Upper lobe of left lung (tissue), 6 donors: Measurements from ENCODE around the gene EFEMP2. TPM values are rescaled to one million over a fixed set of nuclear protein-coding genes. Genes with fewer than 3 reads are reported as not detected.

Experiments
- ATAC-seq, 2 donors: fragments of 200-7000 bp; cut with Tn5 transposase; one replicate each; pipeline ENCODE4 v1.9.1; 2022; ENCODE audit warnings: mild to moderate bottlenecking in 2 of 2, moderate library complexity in 2 of 2; ENCODE audit not compliant: low FRiP score in 2 of 2
- DNase-seq, 2 donors: peaks; one replicate each; pipeline ENCODE4 v3.0.0-alpha.2; 2019 to 2020
- H3K27ac ChIP-seq, 4 donors: fragments of 200-600 bp; sonication (generic); one replicate each; pipeline ENCODE4 v1.5.1; 2016 to 2019
- H3K27me3 ChIP-seq, 4 donors: fragments of 200-600 bp; sonication (generic); one replicate each; pipeline ENCODE4 v1.5.1; 2017 to 2019
- H3K36me3 ChIP-seq, 4 donors: fragments of 200-600 bp; sonication (generic); one replicate each; pipeline ENCODE4 v1.5.1; 2016 to 2019
- H3K4me1 ChIP-seq, 4 donors: fragments of 200-600 bp; sonication (generic); one replicate each; pipeline ENCODE4 v1.5.1; 2018 to 2019
- H3K4me3 ChIP-seq, 4 donors: fragments of 200-600 bp; sonication (generic); one replicate each; pipeline ENCODE4 v1.5.1; 2017 to 2019; ENCODE audit warnings: mild to moderate bottlenecking in 2 of 4, moderate library complexity in 1 of 4
- H3K9me3 ChIP-seq, 4 donors: fragments of 200-600 bp; sonication (generic); one replicate each; pipeline ENCODE4 v1.5.1; 2018 to 2019
- CTCF ChIP-seq, 6 experiments: fragments of 450-650 bp in 4 of 6; fragments of 200-600 bp in 2 of 6; sonication (generic) in 2 of 6; IDR thresholded peaks; one replicate each; pipeline ENCODE4 v1.5.1; 2016 to 2019; ENCODE audit warnings: antibody characterized with exemption in 6 of 6
- EP300 ChIP-seq, 4 donors: sonication (generic); formaldehyde crosslinking; IDR thresholded peaks; one replicate each; pipeline ENCODE4 v1.5.1; 2017; ENCODE audit warnings: antibody characterized with exemption in 4 of 4, control low read depth in 2 of 4
- POLR2A ChIP-seq, 4 donors: fragments of 450-650 bp; IDR thresholded peaks; one replicate each; pipeline ENCODE4 v1.5.1; 2016 to 2017; ENCODE audit warnings: antibody characterized with exemption in 4 of 4, mild to moderate bottlenecking in 2 of 4
- POLR2AphosphoS5 ChIP-seq, 2 donors: sonication (generic); formaldehyde crosslinking; IDR thresholded peaks; one replicate each; pipeline ENCODE4 v1.5.1; 2017; ENCODE audit warnings: antibody characterized with exemption in 2 of 2
- WGBS, 2 donors: methylation state at CpG; one replicate each; pipeline ENCODE4 v1.1.5; 2017 to 2018; 5-methylcytosine and 5-hydroxymethylcytosine counted together
- total RNA-seq, 6 donors: library from RNA; depleted of rRNA in 4 of 6; stranded (reverse); fragments of >200 nt in 4 of 6; gene quantifications; one replicate each; pipeline versions ENCODE4 v1.1.0 to v1.2.1, GENCODE V29; 2016 to 2021
- donor health status: DM: no; HTN: no; CAD: no; lungs with moderate emphysema.
- donor health status: DM: no; HTN: yes; CAD: no; lungs with severe emphysema.

EFEMP2 gene
- total RNA-seq, 6 donors from 2014 or later, result 28.8 to 79.6 (median 65.3) TPM

DNA sequence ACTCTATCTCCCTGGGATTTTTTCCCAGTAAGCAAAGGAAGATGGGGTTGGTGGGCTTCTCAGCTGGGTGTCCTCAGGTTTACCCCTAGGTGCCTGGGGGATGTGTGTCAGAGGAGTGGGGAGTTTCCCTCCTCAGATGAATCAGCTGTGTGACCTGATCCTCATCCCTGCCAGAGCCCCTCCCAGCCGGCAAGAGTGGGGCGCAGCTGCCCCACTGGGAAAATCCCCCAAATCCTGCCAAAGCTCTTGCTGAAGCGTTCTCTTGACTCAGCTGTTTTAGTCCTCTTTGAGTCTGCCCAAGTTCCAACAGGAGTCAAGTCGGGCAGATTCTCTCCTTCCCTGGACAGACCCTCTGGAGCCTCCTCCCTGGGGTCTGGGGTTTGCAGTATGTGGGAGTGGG is 40.2 kb upstream of the EFEMP2 start:
- H3K4me1 ChIP-seq, result peaks cover 42 to 46% (median 44%) of the 10 kb centered on the region in 4 donors
- H3K9me3 ChIP-seq, result no peaks in the 10 kb centered on the region
- 48 to 54% methylated on average over 4 of the region's 4 CpGs for WGBS, 2 donors
- TF ChIP-seq POLR2A (IDR thresholded peaks at IDR 0.05), result no peak
- no peak for TF ChIP-seq EP300 (IDR thresholded peaks at IDR 0.05)
- TF ChIP-seq POLR2AphosphoS5 (IDR thresholded peaks at IDR 0.05), result no peak
- TF ChIP-seq CTCF (IDR thresholded peaks at IDR 0.05), result no peak
- H3K27ac ChIP-seq, result peak overlapping the region in 1 of 4 donors; percentile 21
- ATAC-seq (no peak), DNase-seq (no peak)
- H3K4me3 ChIP-seq, result no peak overlapping the region
- H3K36me3 ChIP-seq, result peaks cover 0 to 4% (median 0%) of the 10 kb centered on the region in 4 donors
- no peaks in the 10 kb centered on the region for H3K27me3 ChIP-seq

GRCh38 chr11:65911682-65912568 is 39.3 kb upstream of the EFEMP2 start:
- Histone ChIP-seq H3K9me3 (no peaks in the 10 kb centered on the region), H3K4me1 (peaks cover 33 to 36% (median 35%) of the 10 kb centered on the region in 4 donors), H3K36me3 (no peaks in the 10 kb centered on the region), H3K4me3 (no peak overlapping the region), H3K27me3 (no peaks in the 10 kb centered on the region), H3K27ac (peak overlapping the region; percentile 20 to 67 (median 64))
- no peak for TF ChIP-seq EP300 (IDR thresholded peaks at IDR 0.05)
- peak in 1 of 2 donors; percentile 42 for TF ChIP-seq POLR2AphosphoS5 (IDR thresholded peaks at IDR 0.05)
- TF ChIP-seq POLR2A (IDR thresholded peaks at IDR 0.05), result no peak
- TF ChIP-seq CTCF (IDR thresholded peaks at IDR 0.05), result peak in 5 of 6 experiments; percentile 31 to 48 (median 38)
- 15 to 23% methylated on average over 11 to 14 of the region's 14 CpGs for whole genome bisulfite sequencing, 2 donors
- ATAC-seq (peak in 1 of 2 donors; percentile 51), DNase-seq (no peak)

- TF ChIP-seq POLR2A (IDR thresholded peaks at IDR 0.05) (no peak), CTCF (IDR thresholded peaks at IDR 0.05) (no peak), EP300 (IDR thresholded peaks at IDR 0.05) (no peak), POLR2AphosphoS5 (IDR thresholded peaks at IDR 0.05) (no peak)
- Histone ChIP-seq H3K4me3 (no peak overlapping the region), H3K27me3 (no peaks in the 10 kb centered on the region), H3K27ac (no peak overlapping the region), H3K9me3 (no peaks in the 10 kb centered on the region), H3K36me3 (no peaks in the 10 kb centered on the region), H3K4me1 (peaks cover 13 to 15% (median 13%) of the 10 kb centered on the region in 4 donors)
- 78 to 89% methylated on average over 6 of the region's 6 CpGs for WGBS, 2 donors
- no peak for ATAC-seq
- no peak for DNase-seq
Observed at GRCh38 chr11:65907878-65908277, 35.3 kb upstream of the EFEMP2 start.

DNA sequence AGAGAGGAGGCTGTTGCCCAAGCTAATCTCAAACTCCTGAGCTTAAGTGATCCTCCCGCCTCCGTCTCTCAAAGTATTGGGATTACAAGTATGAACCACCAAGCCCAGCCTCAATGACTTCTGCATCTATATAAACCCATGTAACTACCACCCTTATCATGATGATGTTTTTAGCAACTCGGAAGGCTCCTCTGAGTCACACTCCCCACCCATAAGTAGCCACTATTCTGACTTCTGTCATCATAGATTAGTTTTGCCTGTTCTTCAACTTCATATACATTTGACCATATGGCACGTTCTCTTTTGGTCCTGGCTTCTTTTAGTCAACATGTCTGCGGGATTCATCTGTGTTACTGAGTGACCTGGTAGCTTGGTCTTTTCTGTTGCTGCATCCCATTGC is 34.0 kb upstream of the EFEMP2 start:
- Histone ChIP-seq H3K9me3 (no peaks in the 10 kb centered on the region), H3K27me3 (no peaks in the 10 kb centered on the region), H3K4me1 (peaks cover 6 to 8% (median 7%) of the 10 kb centered on the region in 4 donors), H3K4me3 (no peak overlapping the region), H3K27ac (no peak overlapping the region), H3K36me3 (no peaks in the 10 kb centered on the region)
- DNase-seq, result no peak
- WGBS, 2 donors, result 86 to 89% methylated on average over 5 of the region's 5 CpGs
- TF ChIP-seq EP300 (IDR thresholded peaks at IDR 0.05) (no peak), POLR2AphosphoS5 (IDR thresholded peaks at IDR 0.05) (no peak), POLR2A (IDR thresholded peaks at IDR 0.05) (no peak), CTCF (IDR thresholded peaks at IDR 0.05) (no peak)
- no peak for ATAC-seq
